Middle frontal gyrus (tissue), 1 donor: ENCODE data around the gene RAB3D.
"Not testable (repeated sequence)": the region's sequence is repeated elsewhere in the genome, so short reads cannot be mapped to it uniquely, and the experiment has no call there.

Experiments used
- DNase-seq: peaks from one replicate; pipeline ENCODE4 v3.0.0-alpha.2; 2015; ENCODE audit warnings: low spot score; ENCODE audit errors: extremely low spot score

Gene RAB3D, protein sequence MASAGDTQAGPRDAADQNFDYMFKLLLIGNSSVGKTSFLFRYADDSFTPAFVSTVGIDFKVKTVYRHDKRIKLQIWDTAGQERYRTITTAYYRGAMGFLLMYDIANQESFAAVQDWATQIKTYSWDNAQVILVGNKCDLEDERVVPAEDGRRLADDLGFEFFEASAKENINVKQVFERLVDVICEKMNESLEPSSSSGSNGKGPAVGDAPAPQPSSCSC

DNA sequence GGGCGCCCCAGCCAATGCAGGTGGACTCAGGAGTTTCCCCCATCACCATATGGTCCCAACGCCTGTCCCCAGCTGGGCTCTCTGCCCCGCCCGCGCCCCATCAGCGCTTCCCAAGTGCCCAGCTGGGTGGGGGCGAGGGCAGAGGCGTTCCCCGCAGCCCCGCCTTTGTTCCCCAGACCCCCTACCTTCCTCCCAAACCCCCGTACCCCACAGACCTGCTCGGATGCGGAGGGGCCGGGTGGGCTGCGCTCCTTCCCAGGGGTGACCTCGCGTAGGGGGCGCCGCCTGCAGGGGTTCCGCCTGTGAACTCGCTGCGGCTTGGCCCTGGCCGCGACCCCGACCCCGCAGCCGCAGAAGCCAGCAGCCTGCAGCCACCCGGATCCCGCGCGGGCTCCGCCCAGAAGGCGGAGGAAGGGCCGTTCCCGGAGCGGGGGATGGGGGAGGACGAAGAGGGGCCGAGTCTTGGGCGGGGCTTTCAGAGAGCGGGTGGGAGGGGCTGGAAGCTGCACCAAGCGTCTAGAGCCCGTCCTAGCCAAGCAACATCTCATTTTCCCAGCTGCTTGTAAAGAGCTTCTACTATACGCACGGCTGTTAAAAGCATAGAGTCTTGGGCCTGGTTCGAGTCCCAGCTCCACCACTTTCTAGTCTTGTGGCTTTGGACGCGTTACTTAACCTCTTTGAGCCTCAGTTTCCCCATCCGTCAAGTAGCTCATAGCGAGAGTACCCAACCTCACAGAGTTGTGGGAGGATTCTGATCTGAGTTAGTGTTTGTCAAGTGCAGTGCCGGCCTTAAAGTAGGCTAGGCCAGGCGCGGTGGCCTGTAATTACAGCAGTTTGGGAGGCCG, at the start of gene RAB3D:
TSS of gene RAB3D (minus strand) at position 404 of the 845 bp plus-strand sequence. CDS start 2,258 bp downstream, outside the sequence.
- DNase-seq = peak; percentile 73

DNA sequence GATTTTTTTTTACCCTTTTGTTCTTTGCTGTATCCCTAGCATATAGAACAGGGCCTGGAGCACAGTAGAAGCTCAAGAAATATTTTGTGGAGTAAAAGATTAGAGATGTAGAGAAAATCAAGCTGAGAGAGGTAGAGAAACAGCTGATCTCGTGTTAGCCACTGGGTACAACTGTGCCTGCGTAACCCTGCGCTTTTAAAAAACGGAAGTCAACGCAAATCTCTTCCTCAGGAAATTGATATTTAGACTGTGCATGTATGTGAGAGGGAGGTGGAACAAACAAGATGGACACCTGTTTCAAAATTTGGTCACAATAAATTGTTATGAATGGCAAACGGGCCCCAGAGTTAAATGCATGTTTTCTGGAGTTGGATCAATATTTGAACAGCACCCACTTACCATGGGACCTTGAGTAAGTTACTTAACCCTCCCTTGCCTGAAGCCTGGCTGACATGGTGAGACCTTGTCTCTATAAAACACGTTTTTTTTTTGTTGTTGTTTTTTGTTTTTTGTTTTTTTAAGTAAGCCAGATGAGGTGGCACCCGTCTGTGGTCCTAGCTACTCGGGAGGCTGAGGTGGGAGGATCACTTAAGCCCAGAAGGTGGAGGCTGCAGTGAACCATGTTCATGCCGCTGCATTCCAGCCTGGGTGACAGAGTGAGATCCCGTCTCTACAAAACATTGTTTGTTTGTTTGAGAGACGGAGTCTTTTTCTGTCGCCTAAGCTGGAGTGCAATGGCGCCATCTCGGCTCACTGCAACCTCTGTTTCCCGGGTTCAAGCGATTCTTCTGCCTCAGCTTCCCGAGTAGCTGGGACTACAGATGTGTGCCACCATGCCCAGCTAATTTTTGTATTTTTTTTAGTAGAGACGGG, 47.9 kb upstream of the RAB3D start:
- DNase-seq = no peak

DNA sequence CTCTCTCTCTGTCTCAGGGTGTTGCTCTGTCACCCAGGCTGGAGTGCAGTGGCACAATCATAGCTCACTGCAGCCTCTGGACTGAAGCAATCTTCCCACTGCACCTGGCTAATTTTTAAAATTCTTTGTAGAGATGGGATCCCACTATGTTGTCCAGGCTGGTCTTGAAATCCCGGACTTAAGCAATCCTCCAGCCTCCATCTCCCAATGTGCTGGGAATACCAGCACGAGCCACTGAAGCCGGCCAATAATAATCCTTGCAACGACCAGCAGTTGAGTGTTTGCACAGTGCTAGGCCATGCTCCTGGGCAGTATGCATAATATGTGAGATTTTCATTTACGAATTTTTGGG, 45.3 kb upstream of the RAB3D start:
- DNase-seq = no peak

DNA sequence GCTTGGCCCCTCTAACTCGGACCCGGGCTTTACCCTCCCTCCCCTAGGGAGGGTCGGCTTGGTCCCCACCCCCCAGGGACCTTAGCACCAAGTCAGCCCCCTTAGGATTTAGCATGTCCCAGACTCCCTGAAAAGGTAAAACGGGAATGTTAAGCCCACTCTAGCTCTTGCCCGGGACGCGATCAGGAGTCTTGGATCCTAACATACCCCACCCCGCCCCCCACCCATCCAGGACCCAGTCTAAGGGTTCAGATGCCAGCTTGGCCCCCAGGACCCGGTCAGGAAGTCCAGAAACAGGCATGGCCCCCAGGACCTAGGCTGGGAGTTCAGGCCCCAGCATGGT, 44.2 kb upstream of the RAB3D start:
- DNase-seq = no peak

DNA sequence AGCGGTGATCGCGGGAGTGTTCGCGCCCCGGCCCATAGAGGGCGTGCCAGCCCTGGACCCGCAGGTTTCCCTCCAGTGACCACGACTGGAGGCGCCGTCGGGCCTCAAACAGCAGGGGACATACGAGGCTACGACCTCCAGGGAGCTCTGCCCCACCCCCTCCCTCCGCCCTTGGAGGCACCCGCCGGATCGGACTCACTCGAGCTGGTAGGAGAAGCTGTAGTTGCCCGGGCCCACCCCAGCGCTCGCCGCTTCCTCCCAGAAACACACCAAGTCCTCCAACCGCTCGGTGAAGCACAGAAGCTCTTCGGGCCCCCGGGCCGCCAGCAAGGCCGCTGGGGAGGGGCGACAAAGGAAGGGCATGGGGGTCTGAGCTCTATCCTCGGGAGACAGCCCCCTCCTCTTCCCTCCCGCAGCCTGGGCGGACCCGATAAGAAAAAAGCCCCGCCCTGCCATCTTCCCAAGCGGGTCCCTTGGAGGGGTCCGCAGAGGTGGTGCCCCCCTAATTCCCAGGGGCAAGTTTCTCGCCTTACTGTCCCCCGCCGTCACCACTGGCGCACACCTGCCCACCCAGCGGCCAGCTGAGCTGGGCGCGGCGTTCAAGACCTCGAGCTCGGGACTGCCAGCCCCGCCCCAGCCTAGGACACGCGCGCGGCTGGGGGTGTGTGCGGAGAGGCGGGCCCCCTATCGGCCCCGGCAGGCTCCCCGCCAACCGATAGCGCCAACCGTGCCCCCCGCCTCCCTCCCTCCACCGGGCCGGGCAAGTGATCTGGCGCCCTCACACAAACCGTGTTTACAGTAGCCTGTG, 43.6 kb upstream of the RAB3D start:
- DNase-seq = no peak

DNA sequence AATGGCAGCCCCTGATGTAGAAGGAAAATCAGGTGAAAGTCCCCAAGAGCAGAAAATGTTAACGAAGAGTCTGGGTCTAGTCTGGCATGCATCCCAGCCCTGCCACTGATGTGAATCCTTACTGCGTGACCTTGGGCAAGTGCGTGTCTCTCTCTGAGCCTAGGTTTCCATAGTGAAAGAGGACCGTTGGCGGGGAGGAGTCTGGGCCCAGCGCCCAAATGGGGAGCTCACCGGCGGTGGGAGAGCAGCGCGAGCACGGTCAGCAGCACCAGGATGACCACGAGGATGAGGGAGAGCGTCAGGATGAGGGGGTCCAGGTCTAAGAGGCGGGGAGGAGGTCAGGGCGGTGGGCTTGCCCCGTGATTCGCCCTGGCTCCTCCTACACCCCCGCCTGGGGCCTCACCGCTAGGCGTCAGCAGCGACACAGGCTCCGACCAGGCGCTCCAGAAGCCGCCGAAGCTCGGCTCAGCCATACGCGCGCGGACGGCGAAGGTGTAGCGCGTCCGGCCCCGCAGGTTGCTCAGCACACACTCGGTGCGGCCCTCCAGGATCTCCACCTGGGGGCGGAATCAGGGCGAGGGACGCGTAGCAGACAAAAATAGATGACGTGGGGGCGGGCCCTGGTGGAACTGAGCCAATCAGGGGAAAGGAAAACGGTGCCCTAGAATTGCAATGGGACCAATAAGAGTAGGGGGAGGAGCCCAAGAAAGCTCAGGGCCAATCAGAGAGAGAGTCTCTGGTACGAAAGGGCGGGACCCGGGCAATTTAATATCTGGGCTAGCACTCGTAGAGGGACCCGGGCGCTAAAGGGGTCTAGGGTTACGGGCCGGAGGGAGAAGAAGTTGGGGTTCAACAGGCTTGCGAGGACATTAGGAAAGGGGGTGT, 41.4 kb upstream of the RAB3D start:
- peak; percentile 88 for DNase-seq

DNA sequence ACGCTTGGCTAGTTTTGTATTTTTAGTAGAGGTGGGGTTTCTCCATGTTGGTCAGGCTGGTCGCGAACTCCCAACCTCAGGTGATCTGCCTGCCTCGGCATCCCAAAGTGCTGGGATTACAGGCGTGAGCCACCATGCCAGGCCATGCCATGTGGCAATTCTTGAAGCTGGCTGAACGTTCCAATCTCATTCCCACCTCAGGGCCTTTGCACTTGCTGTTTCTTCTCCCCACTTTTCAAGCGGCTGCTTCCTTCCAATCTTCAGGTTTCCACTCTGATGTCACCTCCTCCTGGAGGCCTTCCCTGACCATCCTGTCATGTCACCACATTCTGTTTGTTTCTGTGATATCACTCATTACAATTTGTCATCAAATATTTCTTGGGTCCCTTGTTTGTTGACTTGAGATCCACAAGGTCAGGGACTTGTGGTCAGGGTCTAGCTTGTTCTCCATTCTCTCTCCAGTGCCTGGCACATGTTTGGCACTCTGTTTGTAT, 40.4 kb upstream of the RAB3D start:
- DNase-seq = no peak

DNA sequence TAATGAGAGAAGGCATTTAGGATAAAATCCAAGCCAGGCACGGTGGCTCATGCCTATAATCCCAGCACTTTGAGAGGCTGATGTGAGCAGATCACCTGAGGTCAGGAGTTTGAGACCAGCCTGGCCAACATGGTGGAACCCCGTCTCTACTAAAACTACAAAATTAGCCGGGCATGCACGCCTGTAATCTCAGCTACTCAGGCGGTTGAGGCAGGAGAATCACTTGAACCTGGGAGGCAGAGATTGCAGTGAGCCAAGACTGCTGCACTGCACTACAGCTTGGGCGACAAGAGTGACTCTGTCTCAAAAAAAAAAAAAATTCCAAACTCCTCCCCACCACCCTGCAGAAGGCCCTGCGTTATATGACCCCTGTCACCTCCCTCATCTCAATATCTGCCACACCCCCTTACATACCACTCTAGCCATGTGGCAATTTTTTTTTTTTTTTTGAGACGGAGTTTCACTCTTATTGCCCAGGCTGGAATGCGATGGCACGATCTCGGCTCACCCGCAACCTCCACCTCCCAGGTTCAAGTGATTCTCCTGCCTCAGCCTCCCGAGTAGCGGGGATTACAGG, 39.9 kb upstream of the RAB3D start:
- DNase-seq = not testable (repeated sequence)

DNA sequence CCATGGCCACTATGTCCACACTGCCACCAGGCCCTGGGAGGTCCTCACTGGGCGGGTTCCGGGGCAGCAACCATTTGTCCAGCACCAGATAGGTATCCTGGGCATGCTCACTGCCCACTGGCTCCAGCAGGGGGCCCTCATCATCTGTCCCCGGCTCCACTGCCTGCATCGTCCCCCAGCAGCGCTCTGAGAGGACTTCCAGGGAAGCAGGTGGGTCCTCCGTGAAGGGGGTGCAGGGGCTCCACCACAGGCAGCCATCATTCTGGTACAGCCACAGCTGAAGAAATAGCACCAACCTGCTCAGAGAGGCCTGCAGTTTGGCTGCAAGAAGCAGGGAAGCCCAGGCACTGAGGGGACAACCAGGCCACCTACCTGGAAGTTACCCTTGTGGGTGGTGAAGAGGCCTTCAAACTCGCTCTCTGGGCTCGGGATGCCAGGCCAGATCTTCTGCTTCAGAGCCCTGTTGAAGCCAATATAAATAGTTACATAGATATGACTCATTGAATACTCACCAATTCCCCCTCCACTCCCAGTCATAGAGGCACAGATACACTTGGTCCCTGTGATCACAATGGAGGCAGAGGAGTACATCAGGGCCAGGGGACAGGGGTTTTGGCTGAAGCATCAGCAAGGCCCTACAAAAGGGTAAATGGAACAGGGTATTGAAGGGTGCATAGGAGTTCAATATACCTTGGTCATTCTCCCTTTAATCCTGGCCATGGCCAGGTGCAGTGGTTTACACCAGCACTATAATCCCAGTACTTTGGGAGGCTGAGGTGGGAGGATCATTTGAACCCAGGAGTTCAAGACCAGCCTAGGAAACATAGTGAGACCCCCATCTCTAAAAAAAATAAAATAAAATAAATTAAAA, 39.1 kb upstream of the RAB3D start:
- no peak for DNase-seq

DNA sequence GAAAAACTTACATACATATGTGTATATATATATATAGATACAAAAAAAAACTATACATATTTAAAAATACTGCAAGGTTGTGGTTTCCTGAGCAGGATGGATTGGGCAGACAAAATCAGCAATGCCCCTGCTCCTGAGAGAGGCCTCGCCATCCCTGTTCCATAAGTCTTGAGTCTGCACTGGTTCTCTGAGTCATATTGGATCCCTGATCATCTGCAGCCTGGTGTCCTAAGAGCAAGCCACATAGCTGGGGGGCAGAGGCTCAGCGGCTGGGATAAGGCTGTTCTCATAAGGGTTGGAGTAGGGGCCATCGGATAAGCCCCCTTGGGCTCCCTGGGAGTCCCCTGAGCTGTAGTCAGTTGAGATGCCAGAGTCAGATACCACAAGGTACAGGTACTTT, 38.3 kb upstream of the RAB3D start:
- DNase-seq = no peak

DNA sequence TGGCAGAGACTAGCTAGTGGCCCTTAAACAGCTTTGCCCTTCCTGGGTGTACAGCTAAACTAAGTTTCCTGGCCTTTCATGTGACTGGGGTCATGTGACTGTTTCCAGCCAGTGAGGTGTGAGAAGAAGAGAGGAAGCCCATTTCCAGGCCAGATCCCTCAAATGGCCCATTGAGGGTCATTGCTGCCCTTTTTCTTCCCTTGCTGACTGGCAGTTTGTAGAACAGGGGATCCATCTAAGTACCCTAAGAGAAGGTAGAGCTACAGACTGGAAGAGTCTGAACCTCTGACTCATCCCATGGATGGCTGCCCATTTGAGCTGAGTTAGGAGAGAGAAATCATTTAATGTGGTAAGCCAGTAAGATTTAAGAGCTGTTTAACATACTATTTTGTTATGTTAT, 37.8 kb upstream of the RAB3D start:
- DNase-seq = no peak

DNA sequence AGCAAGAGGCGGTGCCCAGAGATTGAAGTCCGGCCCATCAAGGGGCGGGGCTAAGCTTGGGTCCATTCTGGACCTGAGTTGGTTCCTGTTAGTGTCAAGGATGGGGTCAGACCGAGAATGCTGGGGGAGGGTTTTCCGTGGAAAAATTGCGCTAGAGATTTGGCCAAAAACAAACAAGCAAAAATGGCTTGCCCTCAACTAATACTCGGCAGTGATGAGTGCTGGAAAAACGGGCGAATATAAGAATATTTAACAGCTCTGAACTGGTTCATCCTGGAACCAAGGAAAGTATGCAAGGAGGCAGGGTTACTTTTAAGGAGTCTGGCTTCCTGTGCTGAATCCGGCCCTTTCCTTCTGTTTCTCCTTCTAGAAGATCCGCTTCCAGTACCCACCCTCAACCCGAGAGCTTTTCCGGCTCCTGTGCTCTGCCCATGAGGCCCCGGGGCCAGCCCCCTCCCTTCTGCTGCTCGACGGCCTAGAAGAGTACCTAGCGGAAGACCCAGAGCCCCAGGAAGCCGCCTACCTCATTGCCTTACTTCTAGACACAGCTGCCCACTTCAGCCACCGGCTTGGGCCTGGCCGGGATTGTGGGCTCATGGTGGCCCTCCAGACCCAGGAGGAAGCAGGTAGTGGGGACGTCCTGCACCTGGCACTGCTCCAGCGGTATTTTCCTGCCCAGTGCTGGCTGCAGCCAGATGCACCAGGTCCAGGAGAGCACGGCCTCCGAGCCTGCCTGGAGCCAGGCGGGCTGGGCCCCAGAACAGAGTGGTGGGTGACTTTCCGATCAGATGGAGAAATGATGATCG, 35.9 kb upstream of the RAB3D start:
- DNase-seq = no peak

DNA sequence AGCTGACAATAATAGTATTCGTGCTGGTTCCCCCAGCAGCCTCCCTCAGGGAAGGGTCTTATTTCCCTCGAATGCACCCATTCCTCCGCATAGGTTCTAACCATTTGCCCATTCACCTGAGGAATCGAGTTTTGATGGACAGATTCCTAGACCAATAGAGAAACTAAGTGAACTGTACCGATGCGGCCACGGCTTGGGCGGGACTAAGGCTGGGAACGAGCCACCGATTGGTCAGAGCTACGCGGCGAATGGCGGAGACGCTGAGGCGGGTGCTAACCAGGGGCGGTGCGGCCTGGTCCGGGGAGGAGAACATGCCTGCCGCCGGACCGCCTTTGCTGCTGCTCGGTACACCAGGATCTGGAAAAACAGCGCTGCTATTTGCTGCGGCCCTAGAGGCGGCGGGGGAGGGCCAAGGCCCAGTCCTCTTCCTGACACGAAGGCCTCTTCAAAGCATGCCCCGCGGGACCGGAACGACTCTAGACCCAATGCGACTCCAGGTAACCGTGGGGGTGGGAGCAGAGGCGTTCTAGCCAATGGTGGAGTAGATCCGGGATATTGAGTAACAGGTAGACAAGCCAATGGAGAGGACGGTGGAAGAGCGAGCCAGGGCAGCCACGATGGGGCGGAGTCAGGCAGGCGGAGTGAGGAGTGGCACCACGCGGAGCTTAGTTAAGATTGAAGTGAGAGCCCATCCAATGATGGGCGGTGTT, 35.1 kb upstream of the RAB3D start, which contains the start of gene SWSAP1:
TSS of gene SWSAP1 (plus strand) at position 234 of the 710 bp plus-strand sequence. CDS start at position 249, 15 bp downstream.
- peak; percentile 98 for DNase-seq

DNA sequence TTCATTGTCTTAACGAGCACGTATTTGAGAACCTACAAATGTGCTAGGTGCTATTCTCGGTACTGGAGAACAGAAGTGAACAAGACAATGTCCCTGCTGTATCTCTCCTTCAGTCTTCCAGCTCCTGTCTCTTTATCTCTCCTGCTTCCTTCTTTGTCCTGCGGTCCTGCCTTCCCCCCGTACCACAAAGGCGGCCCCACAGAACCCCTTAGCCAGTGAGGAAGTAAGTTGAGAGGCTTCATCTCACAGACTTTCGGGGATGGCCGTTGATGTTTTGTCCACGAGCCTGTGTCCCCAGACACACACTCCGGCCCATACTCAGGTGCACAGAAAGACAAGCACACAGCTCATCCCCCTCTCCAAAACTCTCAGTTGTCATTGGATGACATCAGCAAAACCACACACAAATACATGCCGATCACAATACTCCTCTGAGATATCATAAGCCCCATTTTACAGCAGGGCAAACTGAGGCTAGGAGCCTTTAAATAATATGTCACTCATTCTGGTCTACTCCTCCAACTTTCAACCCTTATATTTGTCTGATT, 34.5 kb upstream of the RAB3D start:
- no peak for DNase-seq

DNA sequence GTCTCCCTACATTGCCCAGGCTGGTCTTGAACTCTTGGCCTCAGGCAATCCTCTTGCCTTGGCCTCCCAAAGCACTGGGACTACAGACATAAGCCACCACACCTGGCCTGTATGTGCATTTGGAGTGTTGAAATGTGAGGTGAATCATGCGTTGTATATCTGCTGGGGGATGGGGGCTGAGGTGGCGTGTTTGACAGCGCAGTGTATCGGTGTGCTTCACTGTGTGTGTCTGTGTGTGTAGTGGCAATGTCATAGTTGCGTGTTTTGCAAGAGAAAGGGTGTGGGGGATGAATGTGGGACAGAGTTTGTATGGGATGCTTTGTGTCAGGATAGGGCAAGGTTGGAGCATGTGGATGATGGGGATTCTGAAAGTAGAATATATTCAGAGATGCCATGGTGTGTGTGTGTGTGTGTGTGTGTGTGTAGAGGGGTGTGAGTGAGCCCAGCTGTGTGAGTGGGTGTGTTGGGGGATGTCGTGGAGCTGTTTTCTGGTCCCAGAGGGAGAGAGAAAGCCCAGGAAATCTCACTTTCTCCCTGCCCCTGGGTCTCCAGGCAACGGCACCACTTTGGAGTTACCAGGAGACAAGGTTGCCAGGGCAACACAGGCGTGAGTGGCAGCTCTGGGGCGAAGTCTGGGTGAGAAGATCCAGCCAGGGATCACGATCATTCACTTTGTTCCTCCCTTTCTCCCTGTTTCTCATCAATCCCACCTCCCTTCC, 33.9 kb upstream of the RAB3D start:
- DNase-seq = peak; percentile 63

DNA sequence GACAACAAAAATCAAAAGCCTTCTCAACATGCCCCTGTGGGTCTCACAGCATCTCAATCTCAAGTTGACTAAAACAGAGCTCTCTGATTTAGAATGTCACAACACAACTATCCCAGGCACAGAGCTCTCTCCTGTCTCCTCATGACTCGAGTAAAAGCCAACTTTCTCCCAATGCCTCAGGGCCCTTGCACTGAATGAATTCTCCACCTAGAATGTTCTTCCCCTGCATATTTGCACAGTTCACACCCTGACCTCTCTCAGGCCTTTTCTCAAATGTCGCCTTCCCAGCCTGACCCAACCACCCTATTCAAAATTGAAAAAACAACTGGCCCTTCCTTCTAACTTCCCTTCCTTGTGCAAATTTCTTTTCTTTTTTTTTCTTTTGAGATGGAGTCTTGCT, 31.3 kb upstream of the RAB3D start:
- no peak for DNase-seq
